Activated CD8-positive, alpha-beta T cell treated with anti-CD3 and anti-CD28 coated beads for 36 hours (primary cell): ENCODE data around the gene ATP7A. TPM values are rescaled to one million over a fixed set of nuclear protein-coding genes. Genes with fewer than 3 reads are reported as not detected.

Source experiments
- ATAC-seq: fragments of 200-7000 bp; cut with Tn5 transposase; one replicate; pipeline ENCODE4 v1.10.0; 2021; ENCODE audit warnings: mild to moderate bottlenecking, moderate library complexity
- CTCF ChIA-PET: fragments of 350-600 bp; sonication (Branson Sonifier 250); formaldehyde crosslinking; loops from one replicate; lab custom pipeline; 2021; ENCODE audit warnings: antibody characterized with exemption; lab: Charles Lee
- POLR2A ChIA-PET: fragments of 350-600 bp; sonication (Branson Sonifier 250); formaldehyde crosslinking; loops from one replicate; lab custom pipeline; 2021; ENCODE audit warnings: antibody characterized with exemption; lab: Charles Lee
- DNase-seq: peaks from one replicate; pipeline ENCODE4 v3.0.0-alpha.2; 2020
- H3K27ac Mint-ChIP-seq: one replicate; pipeline ENCODE4 v1.8.0; 2021; ENCODE audit warnings: mild to moderate bottlenecking, mixed read lengths
- H3K27me3 Mint-ChIP-seq: one replicate; pipeline ENCODE4 v1.8.0; 2021; ENCODE audit warnings: mixed read lengths
- H3K36me3 Mint-ChIP-seq: one replicate; pipeline ENCODE4 v1.8.0; 2021; ENCODE audit warnings: low read depth, mixed read lengths
- H3K4me1 Mint-ChIP-seq: one replicate; pipeline ENCODE4 v1.8.0; 2021; ENCODE audit warnings: low read depth, mixed read lengths
- H3K4me3 Mint-ChIP-seq: one replicate; pipeline ENCODE4 v1.8.0; 2021; ENCODE audit warnings: mild to moderate bottlenecking, moderate library complexity, mixed read lengths
- H3K9me3 Mint-ChIP-seq: one replicate; pipeline ENCODE4 v1.8.0; 2021; ENCODE audit warnings: mixed read lengths
- CTCF ChIP-seq: fragments of 200-600 bp; IDR thresholded peaks from one replicate; pipeline ENCODE4 v1.8.0; 2022; ENCODE audit warnings: antibody characterized with exemption, mild to moderate bottlenecking
- intact Hi-C: fragments of 100-400 bp; cut with micrococcal nuclease; formaldehyde crosslinking; loops from one replicate; pipeline ENCODE4 v1.10.0; 2022
- total RNA-seq, 2 experiments: library from RNA; stranded (reverse); gene quantifications; one replicate each; pipeline ENCODE4 v1.2.3, GENCODE V29; 2021

The ATP7A gene
- total RNA-seq, 2 experiments from 2014 or later, result 7.4 to 8.7 TPM

- ATAC-seq (peak; percentile 65), DNase-seq (no peak)
- intact Hi-C loops, result loop anchor here (5.0 kb wide), 1 partner anchor 112 kb away; the partner anchor contains the start of gene ATP7A
- H3K4me1 Mint-ChIP-seq, result peaks cover 3% of the 10 kb centered on the region
- H3K27me3 Mint-ChIP-seq, result no peaks in the 10 kb centered on the region
- no peak overlapping the region for H3K27ac Mint-ChIP-seq
- CTCF ChIA-PET, result interaction anchor here (0.6 to 2.1 kb wide), 34 partner anchors 8 to 577 kb away, joined by 3 to 18 read pairs (median 5); partner anchors contain the start of genes ATP7A, COX7B, FGF16 and MAGT1
- no peak overlapping the region for H3K4me3 Mint-ChIP-seq
- no peaks in the 10 kb centered on the region for H3K9me3 Mint-ChIP-seq
- H3K36me3 Mint-ChIP-seq, result no peaks in the 10 kb centered on the region
- POLR2A ChIA-PET, result interaction anchor here (1.4 kb wide), 1 partner anchor 114 kb away, joined by 4 read pairs; the partner anchor contains the start of gene ATP7A
- TF ChIP-seq CTCF, result peak; percentile 47
These were observed 114.0 kb downstream of the ATP7A start for GRCh38 chrX:78024349-78025059.

- H3K9me3 Mint-ChIP-seq, result no peaks in the 10 kb centered on the region
- peaks cover 3% of the 10 kb centered on the region for H3K4me1 Mint-ChIP-seq
- DNase-seq (no peak), ATAC-seq (no peak)
- no peak for TF ChIP-seq CTCF
- H3K27ac Mint-ChIP-seq, result no peak overlapping the region
- ChIA-PET POLR2A (interaction anchor here (0.6 kb wide), 1 partner anchor 799 kb away, joined by 3 read pairs; no protein-coding TSS in a partner anchor), CTCF (no interaction called here)
- no peak overlapping the region for H3K4me3 Mint-ChIP-seq
- intact Hi-C loops, result no loop called here
- no peaks in the 10 kb centered on the region for H3K27me3 Mint-ChIP-seq
- peaks cover 2% of the 10 kb centered on the region for H3K36me3 Mint-ChIP-seq
These were observed 117.3 kb downstream of the ATP7A start for GRCh38 chrX:78027798-78028197.

- peaks cover under 1% of the 10 kb centered on the region for H3K4me1 Mint-ChIP-seq
- peaks cover 6% of the 10 kb centered on the region for H3K36me3 Mint-ChIP-seq
- intact Hi-C loops, result no loop called here
- H3K9me3 Mint-ChIP-seq, result no peaks in the 10 kb centered on the region
- H3K27me3 Mint-ChIP-seq, result no peaks in the 10 kb centered on the region
- POLR2A ChIA-PET, result no interaction called here
- CTCF ChIA-PET, result interaction anchor here (1.2 to 1.7 kb wide), 4 partner anchors 24 to 119 kb away, joined by 3 to 7 read pairs (median 4); partner anchors contain the start of gene ATP7A
- TF ChIP-seq CTCF, result no peak
- no peak overlapping the region for H3K27ac Mint-ChIP-seq
- ATAC-seq (no peak), DNase-seq (peak; percentile 26)
- H3K4me3 Mint-ChIP-seq, result no peak overlapping the region
These were observed 119.2 kb downstream of the ATP7A start for GRCh38 chrX:78029663-78030062.

- POLR2A ChIA-PET, result no interaction called here
- DNase-seq (no peak), ATAC-seq (no peak)
- peaks cover 7% of the 10 kb centered on the region for H3K36me3 Mint-ChIP-seq
- H3K9me3 Mint-ChIP-seq, result no peaks in the 10 kb centered on the region
- CTCF ChIA-PET, result interaction anchor here (1.7 kb wide), 1 partner anchor 10 kb away, joined by 5 read pairs; no protein-coding TSS in a partner anchor
- no peak overlapping the region for H3K4me3 Mint-ChIP-seq
- peaks cover 2% of the 10 kb centered on the region for H3K4me1 Mint-ChIP-seq
- TF ChIP-seq CTCF, result no peak
- no peaks in the 10 kb centered on the region for H3K27me3 Mint-ChIP-seq
- intact Hi-C loops, result no loop called here
- H3K27ac Mint-ChIP-seq, result no peak overlapping the region
These were observed 124.6 kb downstream of the ATP7A start for GRCh38 chrX:78035061-78035460.

- intact Hi-C loops, result no loop called here
- no peak for DNase-seq
- POLR2A ChIA-PET, result no interaction called here
- Mint-ChIP-seq H3K4me3 (no peak overlapping the region), H3K36me3 (peaks cover 10% of the 10 kb centered on the region), H3K27ac (no peak overlapping the region), H3K27me3 (no peaks in the 10 kb centered on the region), H3K9me3 (no peaks in the 10 kb centered on the region), H3K4me1 (peaks cover 2% of the 10 kb centered on the region)
- CTCF ChIA-PET, result no interaction called here
- no peak for ATAC-seq
- TF ChIP-seq CTCF, result no peak
These were observed 127.4 kb downstream of the ATP7A start for GRCh38 chrX:78037881-78038280.
